SW480 (cell line): Measurements from ENCODE around the gene RNU1-3.
"Not testable (repeated sequence)": the region's sequence is repeated elsewhere in the genome, so short reads cannot be mapped to it uniquely, and the experiment has no call there.

Experiments used
- DNase-seq: peaks from one replicate; pipeline ENCODE4 v3.0.0-alpha.2; 2016; ENCODE audit warnings: low spot score

RNU1-3 gene

DNA sequence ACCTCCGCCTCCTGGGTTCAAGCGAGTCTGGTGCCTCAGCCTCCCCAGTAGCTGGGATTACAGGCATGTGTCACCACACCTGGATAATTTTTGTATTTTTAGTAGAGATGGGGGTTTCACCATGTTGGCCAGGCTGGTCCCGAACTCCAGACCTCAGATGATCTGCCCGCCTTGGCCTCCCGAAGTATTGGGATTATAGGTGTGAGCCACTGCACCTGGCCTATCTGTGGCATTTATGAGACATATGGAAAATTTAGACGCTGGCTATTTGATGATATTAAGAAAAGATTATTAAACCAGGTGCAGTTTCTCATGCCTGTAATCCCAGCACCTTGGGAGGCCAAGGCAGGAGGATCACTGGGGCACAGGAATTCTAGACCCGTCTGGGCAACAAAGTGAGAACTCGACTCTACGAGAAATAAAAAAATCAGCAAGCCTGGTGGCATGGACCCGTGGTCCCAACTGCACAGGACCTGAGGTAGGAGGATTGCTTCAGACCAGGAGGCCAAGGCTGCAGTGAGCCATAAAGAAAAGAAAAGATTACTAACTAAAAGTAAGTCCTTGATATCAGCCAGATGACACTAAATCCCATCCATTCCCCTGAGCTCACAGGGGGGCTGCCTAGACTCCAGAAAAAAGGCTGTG lies 30.1 kb downstream of the RNU1-3 start:
- not testable (repeated sequence) for DNase-seq

DNA sequence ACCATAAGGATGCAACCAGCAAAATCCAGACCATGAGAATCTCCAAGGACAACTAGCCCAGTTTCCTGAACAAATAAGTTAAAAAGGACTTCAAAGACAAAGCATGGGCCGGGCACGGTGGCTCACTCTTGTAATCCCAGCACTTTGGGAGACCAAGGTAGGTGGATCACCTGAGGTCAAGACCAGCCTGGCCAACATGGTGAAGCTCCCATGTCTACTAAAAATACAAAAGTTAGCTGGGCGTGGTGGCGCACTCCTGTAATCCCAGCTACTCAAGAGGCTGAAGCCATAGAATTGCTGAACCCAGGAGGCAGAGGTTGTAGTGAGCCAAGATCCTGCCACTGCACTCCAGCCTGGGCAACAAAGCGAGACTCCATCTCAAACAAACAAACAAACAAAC lies 30.8 kb downstream of the RNU1-3 start:
- DNase-seq = not testable (repeated sequence)

GRCh38 chr1:16633540-16634282 lies 33.0 kb downstream of the RNU1-3 start:
- not testable (repeated sequence) for DNase-seq

DNA sequence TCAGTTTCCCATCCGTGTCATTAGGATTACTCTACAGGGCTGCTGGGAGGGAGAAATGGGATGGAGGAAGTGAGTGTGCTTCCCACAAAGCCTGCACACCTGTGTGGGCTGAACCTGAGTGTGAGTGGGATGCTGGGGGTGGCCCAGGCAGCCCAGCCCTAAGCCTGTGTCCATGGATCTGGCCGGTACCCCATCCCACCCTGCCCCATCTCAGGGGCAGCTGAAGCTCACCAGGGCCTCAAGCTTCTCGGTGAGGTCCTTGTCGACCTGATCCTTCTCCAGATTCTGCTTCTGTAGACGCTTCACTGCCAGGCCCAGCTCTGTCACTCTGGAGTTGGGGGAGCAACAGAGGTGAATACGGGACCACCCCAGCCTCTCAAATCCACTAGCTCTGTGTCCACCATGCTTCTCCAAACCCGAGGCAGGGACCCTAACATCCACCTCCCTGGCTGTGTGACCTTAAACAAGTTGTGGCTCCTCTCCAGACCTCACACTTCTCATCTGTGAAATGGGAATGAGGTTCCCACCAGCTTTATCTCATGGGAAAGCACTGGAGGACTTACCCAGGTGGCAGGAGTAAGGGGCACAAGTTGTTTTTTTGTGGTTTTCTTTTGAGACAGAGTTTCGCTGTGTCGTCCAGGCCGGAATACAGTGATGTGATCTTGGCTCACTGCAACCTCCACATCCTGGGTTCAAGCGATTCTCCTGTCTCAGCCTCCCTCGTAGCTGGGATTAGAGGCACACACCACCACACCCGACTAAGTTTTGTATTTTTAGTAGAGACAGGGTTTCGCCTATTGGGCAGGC lies 34.5 kb downstream of the RNU1-3 start:
- DNase-seq = not testable (repeated sequence)

GRCh38 chr1:16631248-16632043 lies 35.3 kb downstream of the RNU1-3 start:
- no peak for DNase-seq

GRCh38 chr1:16630661-16631247 lies 36.0 kb downstream of the RNU1-3 start:
- DNase-seq = no peak

DNA sequence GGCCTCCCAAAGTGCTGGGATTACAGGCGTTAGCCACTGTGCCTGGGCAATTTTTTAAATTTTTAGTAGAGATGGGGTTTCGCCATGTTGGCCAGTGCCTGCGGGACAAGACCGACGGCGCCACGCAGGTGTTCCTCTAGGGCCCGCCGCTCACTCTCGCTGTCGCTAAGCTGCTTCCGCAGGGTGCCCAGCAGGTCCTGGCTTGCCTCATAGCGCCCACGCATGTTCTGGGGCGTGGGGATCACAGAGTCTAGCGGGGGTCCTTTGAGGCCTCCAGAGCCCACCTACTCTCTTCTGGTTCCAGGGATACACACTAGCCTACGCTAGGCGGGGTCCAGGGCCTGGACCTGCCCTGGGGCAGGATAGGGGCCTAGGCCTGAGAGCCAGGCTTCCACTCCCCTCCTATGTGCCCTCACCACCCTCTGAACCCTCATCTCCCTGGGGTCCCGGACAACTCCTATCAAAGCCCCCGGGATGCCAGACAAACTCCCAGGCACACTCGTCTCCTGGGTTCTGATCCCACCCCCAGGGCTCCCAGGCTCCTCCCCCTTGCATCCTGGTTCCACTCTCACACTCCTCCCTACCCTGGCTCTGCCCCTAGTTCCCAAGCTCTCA lies 36.7 kb downstream of the RNU1-3 start:
- DNase-seq = not testable (repeated sequence)

DNA sequence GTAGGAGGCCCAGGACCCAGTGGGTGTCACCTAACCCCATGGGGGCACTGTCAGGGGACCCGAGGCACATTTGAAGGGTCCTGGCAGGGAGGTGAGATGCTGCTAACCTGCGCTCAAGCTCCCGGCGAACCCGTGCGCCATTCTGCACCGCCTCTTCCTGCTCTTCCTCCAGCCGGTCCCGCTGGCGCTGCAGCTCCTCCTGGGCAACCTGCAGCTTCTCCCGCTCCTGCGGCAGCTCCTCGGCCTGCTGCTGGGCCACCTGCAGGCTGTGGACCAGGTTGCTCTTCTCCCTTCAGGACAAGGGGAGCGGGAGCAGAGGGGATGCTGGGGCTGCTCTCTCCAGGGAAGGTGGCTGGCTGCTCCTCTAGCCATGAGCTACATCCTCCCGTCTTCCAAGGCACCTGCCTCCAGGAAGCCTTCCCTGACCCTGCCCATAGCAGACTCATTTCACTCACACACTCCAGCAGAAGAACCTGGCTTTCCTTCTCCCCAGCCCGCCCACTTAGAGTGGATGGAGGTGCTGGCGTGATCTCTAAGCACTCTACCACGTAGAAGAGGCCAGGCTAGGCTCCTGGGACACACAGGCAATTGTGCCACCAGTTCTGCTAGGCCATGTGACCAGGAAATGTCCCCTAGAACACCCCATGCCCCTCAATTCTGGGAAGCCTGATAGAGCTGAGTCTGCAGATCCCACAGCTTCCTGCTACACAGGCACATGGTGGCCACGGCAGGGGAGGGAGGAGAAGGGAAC lies 38.2 kb downstream of the RNU1-3 start:
- DNase-seq = no peak

GRCh38 chr1:16626409-16626983 lies 40.3 kb downstream of the RNU1-3 start:
- DNase-seq = not testable (repeated sequence)

DNA sequence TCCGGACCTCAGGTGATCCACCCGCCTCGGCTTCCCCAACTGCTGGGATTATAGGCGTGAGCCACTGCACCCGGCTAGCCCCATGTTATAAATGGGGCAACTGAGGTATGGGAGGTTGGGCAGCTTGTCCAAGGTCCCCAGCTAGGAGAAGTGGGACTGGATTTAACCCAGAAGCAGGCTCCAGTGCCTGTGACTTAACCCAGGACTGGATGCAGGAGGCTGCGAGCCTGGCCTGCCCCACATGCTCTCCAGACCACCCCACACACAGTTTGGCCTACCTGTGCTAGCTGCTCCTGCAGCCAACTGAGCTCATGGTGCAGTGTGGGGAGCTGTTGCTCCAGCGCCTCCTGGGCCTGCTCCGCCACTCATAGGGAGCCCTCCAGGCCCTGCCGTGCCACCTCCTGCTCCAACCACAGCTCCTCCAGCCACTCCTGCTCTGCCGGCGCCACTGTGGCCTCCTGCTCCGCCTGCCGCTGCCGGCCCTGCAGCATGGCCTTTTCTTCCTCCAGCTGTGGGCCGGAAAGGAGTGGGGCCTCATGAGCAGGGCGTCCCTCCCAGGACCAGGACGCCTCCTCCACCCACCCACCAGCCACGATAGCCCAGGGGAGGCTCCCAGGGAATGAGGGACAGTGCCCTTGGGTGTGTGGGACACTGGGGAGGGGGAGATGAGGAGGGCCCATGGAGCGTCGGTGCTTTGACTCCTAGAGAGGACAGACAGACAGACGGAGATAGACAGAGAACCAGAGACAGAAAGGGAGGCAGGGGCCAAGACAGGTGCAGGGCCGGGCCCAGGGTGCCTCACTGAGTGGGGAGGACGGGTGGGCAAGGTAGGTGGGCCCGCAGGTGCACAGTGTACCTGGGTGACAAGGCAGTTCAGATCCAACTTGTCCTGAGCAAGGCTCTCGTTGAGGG lies 41.0 kb downstream of the RNU1-3 start:
- DNase-seq = no peak

GRCh38 chr1:16623812-16624719 lies 42.7 kb downstream of the RNU1-3 start:
- not testable (repeated sequence) for DNase-seq

- not testable (repeated sequence) for DNase-seq
Measured at GRCh38 chr1:16623337-16623736, 43.4 kb downstream of the RNU1-3 start.

GRCh38 chr1:16621681-16622315 lies 45.0 kb downstream of the RNU1-3 start:
- DNase-seq = not testable (repeated sequence)

- DNase-seq = no peak
Measured at GRCh38 chr1:16621300-16621658, 45.5 kb downstream of the RNU1-3 start.

- DNase-seq = not testable (repeated sequence)
Measured at GRCh38 chr1:16619803-16620501, 46.8 kb downstream of the RNU1-3 start.

- DNase-seq = no peak
Measured at GRCh38 chr1:16618719-16619118, 48.0 kb downstream of the RNU1-3 start.
